CD14-positive monocyte (primary cell): ENCODE results near the gene UGT1A9. TPM values are rescaled to one million over a fixed set of nuclear protein-coding genes. Genes with fewer than 3 reads are reported as not detected.

Source experiments
- DNase-seq, 3 donors: peaks; one replicate each; pipeline ENCODE4 v3.0.0-alpha.2; 2011 to 2022
- H2AFZ ChIP-seq: 2 replicates; pipeline ENCODE4 v1.6.0; 2012; ENCODE audit warnings: mild to moderate bottlenecking, low read depth, low read length, inconsistent platforms; ENCODE audit not compliant: insufficient read depth, poor library complexity, severe bottlenecking
- H3K27ac ChIP-seq, 2 donors: 1 replicate in 1 of 2; 2 replicates in 1 of 2; pipeline ENCODE4 v1.5.1; 2012 to 2013; ENCODE audit warnings: low read length in 2 of 2, control low read depth in 1 of 2, inconsistent platforms in 1 of 2, low read depth in 1 of 2, mild to moderate bottlenecking in 1 of 2
- H3K27me3 ChIP-seq, 2 donors: one replicate each; pipeline versions ENCODE4 v1.6.0 to v1.6.1; 2011 to 2013; ENCODE audit warnings: low read length in 2 of 2; ENCODE audit not compliant: control insufficient read depth in 2 of 2, insufficient read depth in 2 of 2
- H3K36me3 ChIP-seq, 2 donors: replicated peaks in 1 of 2; 1 replicate in 1 of 2; 2 replicates in 1 of 2; pipeline versions ENCODE4 v1.5.1 to v1.6.1; 2012 to 2013; ENCODE audit warnings: low read length in 2 of 2, control low read depth in 1 of 2, inconsistent platforms in 1 of 2, mild to moderate bottlenecking in 1 of 2; ENCODE audit not compliant: insufficient read depth in 2 of 2, control insufficient read depth in 1 of 2
- H3K4me1 ChIP-seq, 2 donors: 1 replicate in 1 of 2; 2 replicates in 1 of 2; pipeline versions ENCODE4 v1.5.1 to v1.6.1; 2012 to 2013; ENCODE audit warnings: low read length in 2 of 2, control low read depth in 1 of 2, inconsistent platforms in 1 of 2, mild to moderate bottlenecking in 1 of 2, moderate library complexity in 1 of 2; ENCODE audit not compliant: insufficient read depth in 2 of 2, control insufficient read depth in 1 of 2
- H3K4me2 ChIP-seq: replicated peaks from 2 replicates; pipeline ENCODE3; 2012; ENCODE audit warnings: low read length, moderate library complexity, mild to moderate bottlenecking; ENCODE audit not compliant: poor library complexity, severe bottlenecking; ENCODE audit errors: extremely low read depth
- H3K4me3 ChIP-seq, 3 experiments: fragments of 200-600 bp in 1 of 3; sonication (generic) in 1 of 3; replicated peaks in 1 of 3; 1 replicate in 2 of 3; 2 replicates in 1 of 3; pipeline ENCODE4 v1.5.1; 2011 to 2013; ENCODE audit warnings: low read length in 3 of 3, mild to moderate bottlenecking in 3 of 3, control low read depth in 2 of 3, low read depth in 2 of 3, inconsistent platforms in 1 of 3, moderate library complexity in 1 of 3
- H3K79me2 ChIP-seq: 2 replicates; pipeline ENCODE4 v1.6.0; 2012; ENCODE audit warnings: mild to moderate bottlenecking, control low read depth, inconsistent platforms, low read length, moderate library complexity; ENCODE audit not compliant: insufficient read depth
- H3K9ac ChIP-seq: 2 replicates; pipeline ENCODE4 v1.6.0; 2017; ENCODE audit warnings: low read length, mild to moderate bottlenecking; ENCODE audit not compliant: insufficient read depth, poor library complexity, severe bottlenecking
- H3K9me3 ChIP-seq, 2 donors: replicated peaks in 1 of 2; 1 replicate in 1 of 2; 2 replicates in 1 of 2; pipeline versions ENCODE4 v1.5.1 to v1.6.1; 2012 to 2013; ENCODE audit warnings: low read length in 2 of 2, control low read depth in 1 of 2; ENCODE audit not compliant: control insufficient read depth in 1 of 2, insufficient read depth in 1 of 2
- H4K20me1 ChIP-seq: 2 replicates; pipeline ENCODE4 v1.6.0; 2012; ENCODE audit warnings: mild to moderate bottlenecking, low read length, control low read depth, moderate library complexity; ENCODE audit not compliant: insufficient read depth
- H3K27ac Mint-ChIP-seq, 7 donors: one replicate each; pipeline ENCODE4 v1.8.0; 2020; ENCODE audit warnings: mild to moderate bottlenecking in 7 of 7, mixed read lengths in 7 of 7, moderate library complexity in 6 of 7, inconsistent platforms in 2 of 7
- H3K27me3 Mint-ChIP-seq, 3 donors: one replicate each; pipeline ENCODE4 v1.8.0; 2021 to 2022; ENCODE audit warnings: low read depth in 3 of 3, mild to moderate bottlenecking in 3 of 3, mixed read lengths in 3 of 3, moderate library complexity in 3 of 3, inconsistent platforms in 1 of 3
- H3K36me3 Mint-ChIP-seq, 2 donors: one replicate each; pipeline ENCODE4 v1.8.0; 2020; ENCODE audit warnings: mixed read lengths in 2 of 2, inconsistent platforms in 1 of 2, mild to moderate bottlenecking in 1 of 2
- H3K4me1 Mint-ChIP-seq: one replicate; pipeline ENCODE4 v1.8.0; 2020; ENCODE audit warnings: mild to moderate bottlenecking, mixed read lengths
- H3K4me3 Mint-ChIP-seq, 2 donors: one replicate each; pipeline ENCODE4 v1.8.0; 2020; ENCODE audit warnings: mild to moderate bottlenecking in 2 of 2, mixed read lengths in 2 of 2, moderate library complexity in 1 of 2
- H3K9me3 Mint-ChIP-seq, 7 donors: one replicate each; pipeline ENCODE4 v1.8.0; 2020 to 2022; ENCODE audit warnings: mixed read lengths in 7 of 7, mild to moderate bottlenecking in 6 of 7, moderate library complexity in 6 of 7, inconsistent platforms in 2 of 7
- CTCF ChIP-seq: fragments of 200-600 bp; IDR thresholded peaks from one replicate; pipeline ENCODE4 v1.8.0; 2022; ENCODE audit warnings: antibody characterized with exemption, mild to moderate bottlenecking
- WGBS: methylation state at CpG from one replicate; pipeline ENCODE4 v1.1.5; 2013; ENCODE audit warnings: missing lambda C conversion rate; ENCODE audit not compliant: insufficient coverage; 5-methylcytosine and 5-hydroxymethylcytosine counted together
- intact Hi-C, 2 donors: fragments of 100-400 bp; cut with micrococcal nuclease; formaldehyde crosslinking; loops; one replicate each; pipeline versions ENCODE4 v1.15.0 to v1.15.1; 2023
- polyA plus RNA-seq, 3 donors: library from polyadenylated mRNA; depleted of rRNA in 1 of 3; unstranded in 2 of 3; stranded (reverse) in 1 of 3; fragments of 300-500 nt in 2 of 3; fragments of >200 nt in 1 of 3; fragmentation: Illumina TruSeq in 2 of 3; gene quantifications; 1 replicate in 2 of 3; 2 replicates in 1 of 3; pipeline ENCODE4 v1.2.3, GENCODE V29; 2012 to 2021

Gene UGT1A9
- polyA plus RNA-seq, 3 donors, result not detected

DNA sequence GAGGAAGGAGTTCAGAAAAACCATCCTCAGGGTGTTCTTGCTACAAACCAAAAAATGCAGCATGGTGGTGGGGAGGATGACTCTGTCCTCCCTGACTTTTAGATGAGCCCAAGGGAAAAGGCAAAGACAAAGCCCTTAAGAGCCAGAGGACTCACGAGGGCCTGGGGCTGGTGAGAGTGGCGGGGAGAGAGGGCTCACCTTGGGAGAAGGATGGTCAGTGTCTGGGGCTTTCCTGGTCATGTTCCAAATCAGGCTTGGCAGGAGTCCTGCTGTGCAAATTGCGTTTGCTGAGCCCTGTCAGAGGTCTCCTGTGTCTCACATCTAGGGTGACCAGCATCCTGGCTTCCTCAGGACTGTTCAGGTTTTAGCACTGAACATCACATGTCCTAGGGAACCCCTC lies 93.1 kb downstream of the UGT1A9 start:
- H3K27ac Mint-ChIP-seq, result no peak overlapping the region
- H3K4me1 Mint-ChIP-seq, result no peaks in the 10 kb centered on the region
- Histone ChIP-seq H2AFZ (no peak overlapping the region), H3K4me1 (no peaks in the 10 kb centered on the region), H3K4me3 (no peak overlapping the region), H3K79me2 (no peaks in the 10 kb centered on the region), H3K4me2 (no peak overlapping the region), H3K27ac (no peak overlapping the region), H3K36me3 (no peaks in the 10 kb centered on the region), H3K27me3 (no peaks in the 10 kb centered on the region), H4K20me1 (no peaks in the 10 kb centered on the region), H3K9me3 (no peaks in the 10 kb centered on the region), H3K9ac (no peak overlapping the region)
- intact Hi-C loops, result no loop called here
- no peak for TF ChIP-seq CTCF
- 77% methylated on average over 2 of the region's 3 CpGs for WGBS
- no peak overlapping the region for H3K4me3 Mint-ChIP-seq
- DNase-seq, result no peak
- H3K27me3 Mint-ChIP-seq, result peaks cover 2 to 6% (median 4%) of the 10 kb centered on the region in 3 donors
- no peaks in the 10 kb centered on the region for H3K36me3 Mint-ChIP-seq
- H3K9me3 Mint-ChIP-seq, result peaks cover 0 to 4% (median 1%) of the 10 kb centered on the region in 7 donors

- Mint-ChIP-seq H3K27ac (no peak overlapping the region), H3K4me3 (no peak overlapping the region), H3K36me3 (no peaks in the 10 kb centered on the region), H3K9me3 (peaks cover 0 to 5% (median 1%) of the 10 kb centered on the region in 7 donors), H3K4me1 (no peaks in the 10 kb centered on the region), H3K27me3 (peaks cover 5 to 6% (median 6%) of the 10 kb centered on the region in 3 donors)
- no peaks in the 10 kb centered on the region for H3K36me3 ChIP-seq
- H3K4me3 ChIP-seq, result no peak overlapping the region
- TF ChIP-seq CTCF, result no peak
- WGBS, result 80% methylated on average over 1 of the region's 4 CpGs
- H3K27ac ChIP-seq, result no peak overlapping the region
- no peak overlapping the region for H3K9ac ChIP-seq
- H3K79me2 ChIP-seq, result no peaks in the 10 kb centered on the region
- H3K4me1 ChIP-seq, result no peaks in the 10 kb centered on the region
- H4K20me1 ChIP-seq, result no peaks in the 10 kb centered on the region
- intact Hi-C loops, result no loop called here
- H2AFZ ChIP-seq, result no peak overlapping the region
- no peaks in the 10 kb centered on the region for H3K27me3 ChIP-seq
- DNase-seq, result no peak
- no peak overlapping the region for H3K4me2 ChIP-seq
- H3K9me3 ChIP-seq, result no peaks in the 10 kb centered on the region
Measured at GRCh38 chr2:233766416-233766815, 94.7 kb downstream of the UGT1A9 start.
